Globus pallidus (tissue), 1 donor: ENCODE data around the gene LRCH1.

ENCODE experiments used
- DNase-seq: peaks from one replicate; pipeline ENCODE4 v3.0.0-alpha.2; 2015; ENCODE audit warnings: low spot score

LRCH1 gene

DNA sequence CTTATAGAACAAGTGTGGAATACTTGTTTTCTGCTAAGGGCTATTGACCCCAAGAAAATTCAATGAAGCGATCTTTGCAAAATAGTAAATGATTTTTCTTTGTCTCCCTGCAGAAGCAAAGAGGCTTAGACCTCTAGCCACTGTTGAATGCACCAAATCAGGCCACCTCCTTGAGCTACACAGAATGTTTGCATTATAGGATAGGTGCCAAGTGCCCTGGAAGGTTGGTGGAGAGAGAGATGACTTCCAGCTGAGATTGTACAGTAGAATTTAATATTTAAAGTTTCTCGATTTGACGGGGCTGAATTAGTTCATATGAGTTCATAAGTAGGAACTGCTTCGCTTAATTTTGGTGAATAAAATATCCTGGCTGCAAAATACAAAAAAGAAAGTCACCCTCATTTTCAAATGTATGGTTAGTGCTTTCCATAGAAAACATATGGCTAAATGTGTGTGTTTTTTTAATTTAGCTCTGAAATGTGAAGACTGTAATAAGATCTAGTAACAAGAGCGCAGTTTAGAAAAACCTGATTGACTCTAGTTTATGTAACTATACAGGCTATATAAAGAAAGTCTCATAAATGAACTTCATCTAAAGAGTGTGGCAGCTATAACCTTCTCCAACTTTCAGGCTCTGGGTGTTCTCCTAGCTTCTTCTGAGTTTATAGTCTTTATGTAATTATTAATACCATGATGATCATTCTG is 41.6 kb downstream of the LRCH1 start:
- no peak for DNase-seq

DNA sequence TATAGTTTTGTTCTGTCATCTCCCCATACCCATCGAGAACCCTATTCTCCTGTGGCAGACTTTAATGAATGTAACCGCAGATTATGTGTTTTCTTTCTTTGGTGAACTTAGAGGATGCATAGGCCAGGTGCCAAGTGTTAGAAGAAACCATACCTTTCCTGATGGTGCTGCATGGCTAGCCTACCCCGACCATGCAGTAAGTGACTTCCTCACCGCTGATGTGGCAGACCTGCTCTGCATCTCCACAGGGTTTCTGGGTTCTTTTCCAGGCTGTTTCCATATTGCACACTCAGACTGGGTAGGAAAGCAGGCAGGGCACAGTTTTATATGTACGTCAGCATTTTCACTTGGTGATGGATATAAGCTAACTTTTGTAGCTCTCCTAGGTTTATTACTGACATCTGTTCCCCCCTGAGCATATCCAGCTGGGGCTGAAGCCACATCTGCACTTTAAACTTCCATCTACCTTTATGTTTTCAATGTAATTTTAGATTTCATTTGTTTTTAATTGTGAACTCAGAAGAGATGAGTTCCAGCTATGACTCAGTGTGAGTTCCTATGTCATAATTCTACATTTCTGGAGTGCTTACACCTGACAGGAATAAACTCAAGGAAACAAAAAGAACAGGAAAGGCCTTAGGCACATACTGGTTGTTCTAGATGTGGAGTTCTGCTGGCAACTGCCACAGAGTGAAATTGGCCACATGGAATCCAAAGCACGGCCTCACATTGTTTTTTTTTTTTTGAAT is 42.3 kb downstream of the LRCH1 start:
- no peak for DNase-seq

DNA sequence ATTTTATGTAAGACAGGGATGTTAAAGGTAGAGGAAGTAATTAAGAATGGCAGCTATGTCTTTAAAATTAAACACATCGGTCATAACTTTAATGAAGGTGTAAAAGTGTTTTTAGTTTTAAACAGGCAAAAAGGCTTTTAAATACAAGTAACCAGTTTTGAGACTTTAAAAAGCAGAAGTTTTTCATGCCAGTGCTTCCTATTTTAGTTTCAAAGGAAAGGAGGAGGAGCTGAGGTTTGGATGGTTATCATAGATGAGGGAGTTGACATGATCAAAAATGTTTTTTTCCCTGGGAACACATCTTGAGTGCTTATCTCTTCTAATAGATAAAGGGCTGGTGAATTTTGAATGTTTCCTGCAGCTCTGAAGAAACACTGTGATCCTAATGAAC is 42.9 kb downstream of the LRCH1 start:
- DNase-seq, result no peak

GRCh38 chr13:46596466-46596865 is 43.5 kb downstream of the LRCH1 start:
- DNase-seq, result no peak

DNA sequence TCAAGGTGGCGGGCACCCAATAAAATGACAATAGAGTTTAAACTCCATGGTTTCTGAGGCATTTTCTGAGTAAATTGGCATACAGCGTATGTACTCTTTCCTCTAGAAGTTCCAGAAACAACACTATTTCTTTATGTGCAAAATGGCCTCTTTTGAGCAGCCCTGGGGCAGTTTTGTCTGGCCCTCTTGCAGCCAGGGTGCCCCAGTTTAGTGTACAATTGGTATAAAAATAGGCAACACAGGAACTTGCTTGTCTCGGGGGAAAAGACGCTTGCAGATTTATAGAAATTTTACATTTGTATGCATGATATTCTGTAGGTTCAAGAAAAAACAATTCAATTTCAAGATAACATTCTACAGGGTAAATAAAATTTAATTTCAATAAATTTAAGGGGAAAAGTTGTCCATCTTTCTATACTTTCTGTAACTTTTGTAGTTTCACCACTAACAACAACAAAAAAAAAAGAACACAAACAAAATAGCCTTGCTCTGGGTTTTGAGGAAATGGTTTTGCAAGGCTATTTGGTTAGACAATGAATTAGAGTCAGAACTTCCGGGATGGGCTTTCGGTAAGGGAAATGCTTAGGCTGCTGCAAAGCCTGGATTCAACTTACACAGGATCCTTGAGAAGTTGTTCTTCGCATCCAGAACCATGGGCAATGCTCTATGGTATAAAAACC is 45.3 kb downstream of the LRCH1 start:
- DNase-seq, result peak; percentile 47

- no peak for DNase-seq
Measured at GRCh38 chr13:46598820-46599180, 45.8 kb downstream of the LRCH1 start.

DNA sequence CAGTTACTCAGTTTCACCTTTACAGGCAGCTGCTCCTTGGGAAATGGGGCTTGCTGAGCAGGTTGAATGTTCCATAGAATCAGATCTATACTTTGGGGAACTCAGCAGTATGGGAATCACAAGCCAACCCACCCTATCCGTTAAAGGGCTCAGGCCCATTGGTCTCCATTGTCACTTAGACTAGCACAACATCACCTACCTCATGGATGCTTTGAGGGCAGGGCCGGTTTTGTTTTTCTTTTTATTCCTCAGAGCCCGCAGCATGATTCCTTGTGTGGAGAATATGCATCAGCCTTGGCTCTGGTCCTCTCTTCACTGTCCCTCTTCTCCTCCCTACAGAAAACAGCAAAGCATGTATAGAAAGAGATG is 48.0 kb downstream of the LRCH1 start:
- DNase-seq, result no peak

- no peak for DNase-seq
Measured at GRCh38 chr13:46602531-46602930, 49.6 kb downstream of the LRCH1 start.

- no peak for DNase-seq
Measured at GRCh38 chr13:46603165-46603603, 50.2 kb downstream of the LRCH1 start.

DNA sequence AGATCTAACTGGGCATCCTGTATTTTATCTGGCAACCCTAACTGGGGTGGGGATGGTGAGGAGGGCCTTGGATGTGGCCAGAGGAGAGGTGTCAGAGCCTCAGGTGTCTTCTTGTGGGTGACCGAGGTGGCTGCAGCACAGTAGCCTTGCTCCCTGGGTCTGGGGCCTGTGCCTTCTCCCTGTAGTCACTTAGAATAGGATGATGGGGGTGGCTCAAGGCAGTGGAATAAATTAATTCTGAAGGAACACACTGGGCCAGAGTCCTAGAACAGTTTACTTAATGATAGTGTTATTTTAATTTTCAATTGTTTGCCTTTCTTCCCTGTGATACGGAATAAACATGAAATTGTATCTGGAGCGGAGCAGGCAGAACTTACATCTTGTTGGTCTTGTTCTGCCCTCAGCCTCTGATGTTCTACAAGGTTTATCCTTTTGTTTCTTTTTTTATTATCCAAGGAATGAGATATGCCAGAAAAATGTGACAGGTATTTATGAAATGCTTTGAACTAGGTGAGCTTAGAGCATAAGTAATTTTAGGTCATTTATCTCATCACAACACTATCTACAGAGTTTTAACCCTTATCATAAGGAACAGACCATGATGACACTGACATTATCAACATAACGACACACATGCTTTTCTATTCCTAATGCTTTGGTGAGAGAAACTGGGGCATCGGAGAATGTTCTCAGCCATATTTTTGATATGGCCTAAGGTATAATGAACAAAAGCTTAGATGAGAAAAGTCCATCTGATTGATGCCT is 51.4 kb downstream of the LRCH1 start:
- no peak for DNase-seq

- no peak for DNase-seq
Measured at GRCh38 chr13:46605076-46605824, 52.3 kb downstream of the LRCH1 start.

DNA sequence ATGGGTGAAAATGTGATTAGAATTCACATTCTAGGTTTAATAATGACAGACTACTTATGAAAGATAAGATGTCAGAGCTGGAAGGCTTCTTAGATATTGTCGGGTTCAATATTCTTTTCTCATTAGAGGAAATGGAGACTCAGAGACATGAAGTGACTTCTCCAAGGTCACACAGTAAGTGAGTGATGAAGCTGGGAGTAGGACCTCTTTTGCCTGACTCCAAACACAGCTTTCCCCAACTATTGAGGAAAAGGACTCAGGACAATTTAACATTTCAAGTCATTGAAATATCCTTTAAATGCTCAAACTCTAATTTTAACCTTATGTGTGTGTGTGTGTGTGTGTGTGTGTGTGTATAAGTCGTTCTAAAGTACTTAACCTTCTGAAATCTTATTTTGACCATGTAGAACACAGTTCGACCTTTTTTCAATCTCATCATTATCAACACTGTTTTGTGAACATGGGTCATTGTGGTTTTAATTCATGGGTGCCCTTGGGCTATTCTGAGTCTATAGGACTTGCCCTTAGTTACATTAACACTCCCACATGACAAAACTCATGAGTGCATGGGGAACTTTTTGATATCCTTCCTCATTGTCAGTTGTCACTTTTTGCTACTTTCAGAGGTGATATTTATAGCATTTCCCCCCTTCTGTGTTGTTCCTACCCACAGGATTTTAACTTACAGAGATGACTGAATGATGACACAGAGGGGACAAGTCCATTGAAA is 53.0 kb downstream of the LRCH1 start:
- DNase-seq, result peak; percentile 39

DNA sequence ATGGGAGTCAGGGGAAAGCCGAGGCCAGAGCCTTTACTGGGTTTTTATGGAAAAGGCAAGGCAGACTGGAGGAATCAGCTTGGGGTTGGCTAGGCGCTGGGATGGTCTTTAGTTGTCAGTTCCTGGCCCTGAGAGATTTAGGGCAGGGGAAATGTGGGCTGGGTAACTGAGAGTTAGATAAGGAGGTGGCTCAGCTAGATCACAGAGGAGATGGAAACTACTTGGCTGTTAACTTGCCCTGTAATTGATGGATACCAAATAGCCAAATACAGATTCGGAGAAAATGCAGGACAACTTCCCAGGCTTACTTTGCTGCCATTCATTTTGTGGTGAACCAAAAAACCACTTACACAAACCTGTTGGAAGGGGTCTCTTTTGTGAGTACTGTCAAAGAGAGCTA is 54.0 kb downstream of the LRCH1 start:
- DNase-seq, result no peak

- DNase-seq, result no peak
Measured at GRCh38 chr13:46607768-46608564, 55.0 kb downstream of the LRCH1 start.

GRCh38 chr13:46609052-46609451 is 56.1 kb downstream of the LRCH1 start:
- DNase-seq, result no peak

DNA sequence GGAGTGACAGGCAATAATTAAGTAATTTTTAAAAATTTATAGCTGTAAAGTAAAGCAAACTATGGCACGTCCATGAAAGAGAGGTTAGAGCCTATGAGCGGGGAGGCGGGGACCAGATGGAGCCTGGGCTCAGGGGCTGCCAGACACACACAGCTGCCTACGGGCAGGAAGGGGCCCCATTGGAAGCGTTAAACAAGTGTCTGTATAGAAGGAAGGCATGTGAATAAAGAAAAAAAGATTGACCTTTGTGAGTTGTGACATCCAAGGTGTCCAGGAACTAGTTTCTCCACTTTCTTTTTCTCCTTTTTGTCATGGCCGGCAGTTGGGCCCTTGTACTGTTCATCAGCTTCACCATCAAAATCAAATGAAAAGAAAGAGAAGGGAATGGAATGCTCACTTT is 56.8 kb downstream of the LRCH1 start:
- no peak for DNase-seq

- DNase-seq, result no peak
Measured at GRCh38 chr13:46612267-46612666, 59.3 kb downstream of the LRCH1 start.

- DNase-seq, result no peak
Measured at GRCh38 chr13:46613409-46614049, 60.6 kb downstream of the LRCH1 start.

GRCh38 chr13:46614582-46614981 is 61.6 kb downstream of the LRCH1 start:
- no peak for DNase-seq
